Stimulated activated CD4-positive, alpha-beta T cell treated with anti-CD3 and anti-CD28 coated beads, Interleukin-12 subunit alpha, Interleukin-12 subunit beta, amount 100 ng/mL, for 48 hours (primary cell): ENCODE measurements around the gene ATP5PF.
"Not testable (repeated sequence)": the region's sequence is repeated elsewhere in the genome, so short reads cannot be mapped to it uniquely, and the experiment has no call there.

ENCODE experiments used
- DNase-seq, 3 donors: peaks; one replicate each; pipeline ENCODE4 v3.0.0-alpha.2; 2020; ENCODE audit warnings: low read depth in 2 of 3, low spot score in 1 of 3

Gene ATP5PF

GRCh38 chr21:25732091-25732760 is 2.5 kb downstream of the ATP5PF start:
- DNase-seq, result no peak

- no peak for DNase-seq
These were observed 12.1 kb downstream of the ATP5PF start for GRCh38 chr21:25722631-25723030.

GRCh38 chr21:25721987-25722386 is 12.7 kb downstream of the ATP5PF start:
- no peak for DNase-seq

GRCh38 chr21:25717491-25718147 is 17.1 kb downstream of the ATP5PF start:
- DNase-seq, result no peak

GRCh38 chr21:25714066-25714465 is 20.6 kb downstream of the ATP5PF start:
- not testable (repeated sequence) for DNase-seq

GRCh38 chr21:25710550-25710949 is 24.2 kb downstream of the ATP5PF start:
- DNase-seq, result no peak

GRCh38 chr21:25709684-25710265 is 24.9 kb downstream of the ATP5PF start:
- DNase-seq, result no peak

- DNase-seq, result peak in 1 of 3 donors; percentile 36
These were observed 26.1 kb downstream of the ATP5PF start for GRCh38 chr21:25708467-25709065.

GRCh38 chr21:25701529-25701928 is 33.2 kb downstream of the ATP5PF start:
- DNase-seq, result no peak

- no peak for DNase-seq
These were observed 34.0 kb downstream of the ATP5PF start for GRCh38 chr21:25700741-25701140.

GRCh38 chr21:25695461-25695860 is 39.2 kb downstream of the ATP5PF start:
- DNase-seq, result not testable (repeated sequence)

- DNase-seq, result no peak
These were observed 42.7 kb downstream of the ATP5PF start for GRCh38 chr21:25691976-25692375.

GRCh38 chr21:25689226-25689625 is 45.5 kb downstream of the ATP5PF start:
- DNase-seq, result no peak

GRCh38 chr21:25688275-25689155 is 46.2 kb downstream of the ATP5PF start:
- DNase-seq, result no peak

- no peak for DNase-seq
These were observed 46.9 kb downstream of the ATP5PF start for GRCh38 chr21:25687787-25688186.

- DNase-seq, result no peak
These were observed 52.3 kb downstream of the ATP5PF start for GRCh38 chr21:25682382-25682781.

GRCh38 chr21:25676451-25676850 is 58.3 kb downstream of the ATP5PF start:
- no peak for DNase-seq
